Activated CD4-positive, alpha-beta T cell treated with anti-CD3 and anti-CD28 coated beads, Interleukin-2, amount 50 U/mL, for 1 hour (primary cell): ENCODE results near the gene GRAMD4.
"Not testable (repeated sequence)": the region's sequence is repeated elsewhere in the genome, so short reads cannot be mapped to it uniquely, and the experiment has no call there.

Experiments used
- DNase-seq: peaks from one replicate; pipeline ENCODE4 v3.0.0-alpha.2; 2020

Gene GRAMD4

GRCh38 chr22:46640293-46641055 lies 20.3 kb downstream of the GRAMD4 start:
- no peak for DNase-seq

GRCh38 chr22:46641811-46642266 lies 21.7 kb downstream of the GRAMD4 start:
- no peak for DNase-seq

- DNase-seq: not testable (repeated sequence)
Measured at GRCh38 chr22:46642840-46643480, 22.8 kb downstream of the GRAMD4 start.

GRCh38 chr22:46646531-46647215 lies 26.5 kb downstream of the GRAMD4 start:
- DNase-seq: no peak

DNA sequence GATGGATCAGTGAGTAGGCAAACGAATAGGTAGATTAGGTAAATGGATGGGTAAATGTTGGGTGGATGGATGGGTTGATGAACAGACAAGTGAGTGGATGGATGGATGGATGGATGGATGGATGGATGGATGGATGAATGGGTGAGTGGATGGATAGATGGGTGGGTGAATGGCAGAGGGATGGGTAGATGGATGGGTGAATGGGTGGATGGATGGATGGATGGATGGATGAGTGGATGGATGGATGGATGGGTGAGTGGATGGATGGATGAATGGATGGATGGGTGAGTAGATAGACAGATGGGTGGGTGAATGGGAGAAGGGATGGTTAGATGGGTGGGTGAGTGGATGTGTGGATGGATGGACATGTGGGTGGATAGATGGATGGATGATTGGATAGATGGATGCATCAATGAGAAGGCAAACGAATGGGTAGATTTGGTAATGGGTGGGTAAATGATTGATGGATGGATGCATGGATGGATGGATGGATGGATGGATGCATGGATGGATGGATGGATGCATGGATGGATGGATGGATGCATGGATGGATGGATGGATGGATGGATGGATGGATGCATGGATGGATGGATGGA lies 28.1 kb downstream of the GRAMD4 start:
- not testable (repeated sequence) for DNase-seq

GRCh38 chr22:46649141-46650077 lies 29.2 kb downstream of the GRAMD4 start:
- DNase-seq: no peak

- no peak for DNase-seq
Measured at GRCh38 chr22:46650078-46650810, 30.1 kb downstream of the GRAMD4 start.

GRCh38 chr22:46651316-46651715 lies 31.1 kb downstream of the GRAMD4 start:
- no peak for DNase-seq

DNA sequence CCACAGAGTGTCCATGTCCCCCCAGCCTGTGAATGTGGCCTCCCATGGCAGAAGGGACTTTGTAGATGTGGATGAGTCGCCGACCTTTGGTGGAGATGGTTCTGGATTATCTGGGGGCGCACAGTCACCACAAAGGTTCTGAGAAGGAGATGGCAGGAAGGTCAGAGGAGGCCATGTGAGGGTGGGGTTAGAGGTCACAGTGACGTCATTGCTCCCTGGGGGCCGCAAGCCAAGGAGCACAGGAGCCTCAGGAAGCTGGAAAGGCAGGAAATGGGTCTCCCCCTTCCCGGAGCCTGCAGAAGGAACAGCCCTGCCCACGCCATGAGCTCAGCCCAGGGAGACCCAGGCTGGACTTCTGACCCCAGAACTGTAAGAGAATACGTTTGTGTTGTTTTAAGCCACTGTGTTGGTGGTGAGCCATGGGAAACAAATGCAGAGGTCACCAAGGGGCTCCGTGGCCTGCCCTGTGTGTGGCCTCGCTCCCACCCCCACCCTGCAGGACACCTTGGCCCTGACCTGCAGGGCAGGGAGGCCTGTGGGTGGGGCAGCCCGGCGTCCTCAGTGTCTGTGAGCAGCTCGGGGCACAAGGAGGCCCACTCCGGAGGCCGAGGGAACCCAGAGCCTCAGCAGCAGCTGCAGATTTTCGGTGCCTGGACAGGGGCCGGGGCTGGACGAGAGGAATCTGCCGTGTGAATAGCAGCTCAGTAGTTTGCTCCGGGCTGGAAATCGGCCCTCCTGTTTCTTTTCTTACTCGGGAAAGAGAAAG lies 32.1 kb downstream of the GRAMD4 start:
- DNase-seq: no peak

GRCh38 chr22:46652847-46653331 lies 32.7 kb downstream of the GRAMD4 start:
- DNase-seq: no peak

- DNase-seq: no peak
Measured at GRCh38 chr22:46653596-46653995, 33.4 kb downstream of the GRAMD4 start.

DNA sequence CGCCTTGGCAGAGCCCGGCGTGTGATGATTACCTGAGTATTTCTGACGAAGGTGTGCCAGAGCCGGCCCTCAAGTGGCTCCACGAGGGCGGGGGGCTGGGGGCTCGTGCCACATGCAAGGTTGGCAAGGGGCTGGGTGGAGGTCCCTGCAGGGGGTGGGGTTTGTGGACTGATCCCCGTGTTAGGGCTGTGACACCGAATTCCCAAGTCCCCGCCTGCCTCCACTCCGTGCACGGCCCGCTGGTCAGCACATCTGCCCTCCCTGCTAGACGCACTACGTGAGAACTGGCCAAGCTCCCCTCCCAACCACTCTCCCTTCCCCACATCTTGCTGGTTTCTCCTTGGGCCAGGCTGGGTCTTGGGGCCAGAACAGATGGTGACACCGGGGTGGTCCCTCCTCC lies 34.2 kb downstream of the GRAMD4 start:
- DNase-seq: no peak

- no peak for DNase-seq
Measured at GRCh38 chr22:46654927-46655595, 34.9 kb downstream of the GRAMD4 start.

- DNase-seq: no peak
Measured at GRCh38 chr22:46655861-46656608, 35.8 kb downstream of the GRAMD4 start.

DNA sequence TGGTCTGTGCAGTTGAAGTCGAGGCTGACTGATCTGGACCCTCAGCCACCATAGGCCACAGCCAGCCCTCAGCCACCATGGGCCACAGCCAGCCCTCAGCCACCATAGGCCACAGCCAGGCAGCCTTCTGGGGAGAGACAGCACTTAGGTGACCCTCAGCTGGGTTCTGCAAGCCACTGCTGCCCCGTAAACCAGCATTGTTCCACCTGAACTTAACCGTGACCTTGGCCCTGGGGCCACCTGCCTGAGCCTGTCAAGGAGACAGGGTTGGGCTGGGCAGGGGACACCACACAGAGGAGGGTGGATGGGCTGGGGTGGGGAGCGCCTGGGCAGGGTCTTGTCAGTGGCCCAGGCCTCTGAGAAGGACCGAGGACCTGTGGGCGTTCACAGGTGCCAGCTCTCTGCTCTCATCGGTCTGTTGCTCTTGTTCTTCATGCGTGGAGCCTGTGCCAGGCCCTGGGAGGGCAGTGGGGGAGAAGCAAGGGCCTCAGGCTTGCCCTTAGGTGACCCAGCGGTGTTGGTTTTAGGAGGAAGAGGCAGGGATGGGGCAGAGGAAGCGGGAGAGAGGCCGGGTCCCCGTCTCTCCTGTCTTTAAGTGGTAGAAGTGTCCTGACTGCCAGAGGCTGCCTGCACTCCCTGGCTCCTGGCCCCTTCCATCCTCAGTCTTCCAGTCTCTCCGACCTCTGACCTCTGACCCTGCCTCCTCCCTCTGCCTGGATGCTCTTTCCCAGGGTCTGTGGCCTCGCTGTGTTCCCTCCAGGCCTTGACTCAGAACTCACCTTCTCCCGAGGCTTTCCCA lies 36.9 kb downstream of the GRAMD4 start:
- DNase-seq: no peak

- no peak for DNase-seq
Measured at GRCh38 chr22:46657655-46657953, 37.4 kb downstream of the GRAMD4 start.

DNA sequence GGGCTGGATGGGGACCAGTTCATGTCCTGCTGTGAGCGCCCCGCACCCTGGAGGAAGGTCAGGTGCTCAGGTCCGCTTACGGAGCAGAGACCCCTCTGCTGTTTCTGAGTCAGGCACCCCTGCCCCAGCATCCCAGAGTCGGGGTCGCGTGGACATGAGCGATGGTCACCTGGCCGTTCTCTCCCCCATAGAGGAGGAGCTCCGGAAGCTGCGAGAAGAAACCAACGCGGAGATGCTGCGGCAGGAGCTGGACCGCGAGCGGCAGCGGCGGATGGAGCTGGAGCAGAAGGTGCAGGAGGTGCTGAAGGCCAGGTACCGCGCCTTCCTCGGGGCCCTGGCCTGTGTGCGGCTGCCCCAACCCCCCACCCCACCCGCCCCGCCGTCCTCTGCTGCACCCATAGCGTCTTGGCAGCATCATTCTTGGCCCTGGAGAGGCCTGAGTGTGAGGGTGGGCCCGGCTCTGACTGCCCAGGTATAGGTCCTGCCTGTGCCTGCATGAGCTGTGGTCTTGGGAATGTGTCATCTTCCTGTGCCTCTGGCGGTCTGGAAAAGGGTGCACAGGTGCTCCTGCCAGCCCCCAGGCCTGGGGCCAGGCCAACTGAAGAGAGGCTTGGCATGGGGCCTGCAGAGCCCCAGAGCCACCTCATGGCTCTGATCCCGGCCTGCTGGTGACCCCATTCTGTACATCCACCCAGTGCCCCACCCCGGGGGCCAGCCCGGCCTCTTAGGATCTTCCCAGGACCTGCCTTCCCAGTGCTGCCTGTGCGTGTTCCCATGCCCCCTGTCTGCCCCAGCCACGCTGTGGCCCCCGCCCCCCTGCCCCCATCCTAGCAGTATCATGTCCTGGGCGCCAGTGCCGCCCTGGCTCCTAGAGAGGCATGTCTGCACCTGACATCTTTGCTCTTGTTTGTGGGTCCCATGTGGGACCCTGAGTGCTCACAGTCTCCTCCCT lies 38.1 kb downstream of the GRAMD4 start:
- no peak for DNase-seq
